ENCODE measurements around the gene OVAAL. TPM values are rescaled to one million over a fixed set of nuclear protein-coding genes. Genes with fewer than 3 reads are reported as not detected.

The OVAAL gene
- total and polyA plus RNA-seq, 2 donors (not counting 3 experiments of a cell fraction or from before 2014, with no cell fraction given): 0.04 TPM; not detected in 1

- Histone ChIP-seq H3K27me3 (ENCODE audit: control insufficient read depth in 2 of 2, insufficient read depth in 2 of 2, low read length in 2 of 2) (peaks cover 0 to 3% of the 10 kb centered on the region in 2 experiments), H2AFZ (ENCODE audit: low read depth, low read length) (peak overlapping the region; percentile 66), H3K9me3 (replicated peaks; ENCODE audit: control insufficient read depth, insufficient read depth, low read length) (no peaks in the 10 kb centered on the region), H3K9me1 (replicated peaks; ENCODE audit: control insufficient read depth, extremely low read depth, insufficient read depth, low read length) (no peaks in the 10 kb centered on the region), H3K27ac (ENCODE audit: insufficient read depth, low read depth, low read length) (no peak overlapping the region), H3K4me1 (ENCODE audit: control insufficient read depth, extremely low read depth, insufficient read depth, low read length) (peaks cover 12% of the 10 kb centered on the region), H3K79me2 (ENCODE audit: control insufficient read depth, insufficient read depth, low read length) (no peaks in the 10 kb centered on the region), H3K36me3 (ENCODE audit: control insufficient read depth in 2 of 2, extremely low read depth in 1 of 2, insufficient read depth in 2 of 2, low read length in 2 of 2) (no peaks in the 10 kb centered on the region), H3K4me3 (replicated peaks in 1 of 3; ENCODE audit: insufficient read depth in 1 of 3, low read depth in 1 of 3, low read length in 3 of 3) (no peak overlapping the region), H3K4me2 (ENCODE audit: insufficient read depth, low read length) (no peak overlapping the region), H3K9ac (replicated peaks; ENCODE audit: extremely low read depth, insufficient read depth, low read length) (no peak overlapping the region), H4K20me1 (replicated peaks; ENCODE audit: control insufficient read depth, extremely low read depth, insufficient read depth, low read length) (no peaks in the 10 kb centered on the region)
- FAIRE-seq (peak; percentile 55), DNase-seq (ENCODE audit: low read depth, low spot score) (no peak)
- intact Hi-C loops (cut with micrococcal nuclease): no loop called here
- BruUV-seq (replicated peaks): no TSS peak
- ChIA-PET CTCF (interaction anchor here (0.9 kb wide), 1 partner anchor 12 kb away, joined by 3 read pairs; no protein-coding TSS in a partner anchor), POLR2A (no interaction called here)
- TF ChIP-seq EZH2 (IDR thresholded peaks at IDR 0.05; ENCODE audit: borderline replicate concordance, low read depth, low read length, severe bottlenecking) (no peak), POLR2A (IDR thresholded peaks at IDR 0.05; ENCODE audit: low read depth, low read length) (no peak), JUN (IDR thresholded peaks at IDR 0.05; ENCODE audit: borderline replicate concordance, insufficient read depth, insufficient read length, low read depth) (no peak), FOS (IDR thresholded peaks at IDR 0.05; ENCODE audit: borderline replicate concordance, insufficient read depth, low read length) (no peak), GATA2 (IDR thresholded peaks at IDR 0.05; ENCODE audit: insufficient read depth, insufficient read length, low read depth, low read length) (no peak), POLR2AphosphoS5 (IDR thresholded peaks at IDR 0.05; ENCODE audit: insufficient read depth, low read depth, low read length) (no peak), MAX (IDR thresholded peaks at IDR 0.05; ENCODE audit: insufficient read depth, insufficient read length) (no peak)
- dilution Hi-C loops (cut with MboI; ENCODE audit: extremely low pct_ligation_motif_present, low sequenced_read_pairs): no loop called here
Measured at GRCh38 chr1:180562640-180563025, 3.9 kb downstream of the OVAAL start.
